ENCODE data around the gene KLF14.

KLF14 gene

GRCh38 chr7:130708766-130709165 is 25.2 kb downstream of the KLF14 start:
- H3K4me1 ChIP-seq: no peaks in the 10 kb centered on the region
- TF ChIP-seq CTCF (IDR thresholded peaks at IDR 0.05): no peak
- peaks cover 0 to 4% (median 0%) of the 10 kb centered on the region in 3 donors for H3K9me3 ChIP-seq
- H3K27ac ChIP-seq: no peak overlapping the region
- intact Hi-C loops (cut with DNase I; ENCODE audit: low total_unique reads): no loop called here
- peaks cover 0 to 14% of the 10 kb centered on the region in 2 donors for H3K27me3 ChIP-seq
- no peaks in the 10 kb centered on the region for H3K36me3 ChIP-seq
- DNase-seq: no peak
- H3K4me3 ChIP-seq: no peak overlapping the region

- intact Hi-C loops (cut with DNase I; ENCODE audit: low total_unique reads): no loop called here
- peaks cover 0 to 4% (median 0%) of the 10 kb centered on the region in 3 donors for H3K9me3 ChIP-seq
- peaks cover 0 to 14% of the 10 kb centered on the region in 2 donors for H3K27me3 ChIP-seq
- no peak for TF ChIP-seq CTCF (IDR thresholded peaks at IDR 0.05)
- no peak overlapping the region for H3K4me3 ChIP-seq
- no peak overlapping the region for H3K27ac ChIP-seq
- no peaks in the 10 kb centered on the region for H3K36me3 ChIP-seq
- DNase-seq: no peak
- H3K4me1 ChIP-seq: no peaks in the 10 kb centered on the region
These were observed 26.0 kb downstream of the KLF14 start for GRCh38 chr7:130708001-130708400.

- no peaks in the 10 kb centered on the region for H3K4me1 ChIP-seq
- no peaks in the 10 kb centered on the region for H3K9me3 ChIP-seq
- DNase-seq: no peak
- no peak for TF ChIP-seq CTCF (IDR thresholded peaks at IDR 0.05)
- H3K27ac ChIP-seq: no peak overlapping the region
- H3K36me3 ChIP-seq: no peaks in the 10 kb centered on the region
- no peak overlapping the region for H3K4me3 ChIP-seq
- no peaks in the 10 kb centered on the region for H3K27me3 ChIP-seq
- intact Hi-C loops (cut with DNase I; ENCODE audit: low total_unique reads): no loop called here
These were observed 30.2 kb downstream of the KLF14 start for GRCh38 chr7:130703851-130704250.

- intact Hi-C loops (cut with DNase I; ENCODE audit: low total_unique reads): no loop called here
- no peaks in the 10 kb centered on the region for H3K9me3 ChIP-seq
- no peak for TF ChIP-seq CTCF (IDR thresholded peaks at IDR 0.05)
- H3K27me3 ChIP-seq: no peaks in the 10 kb centered on the region
- no peak overlapping the region for H3K27ac ChIP-seq
- no peak for DNase-seq
- H3K4me1 ChIP-seq: no peaks in the 10 kb centered on the region
- H3K4me3 ChIP-seq: no peak overlapping the region
- no peaks in the 10 kb centered on the region for H3K36me3 ChIP-seq
These were observed 32.4 kb downstream of the KLF14 start for GRCh38 chr7:130701650-130702049.

GRCh38 chr7:130700760-130701159 is 33.2 kb downstream of the KLF14 start:
- DNase-seq: no peak
- Histone ChIP-seq H3K4me3 (no peak overlapping the region), H3K27me3 (no peaks in the 10 kb centered on the region), H3K9me3 (no peaks in the 10 kb centered on the region), H3K4me1 (no peaks in the 10 kb centered on the region), H3K36me3 (no peaks in the 10 kb centered on the region), H3K27ac (no peak overlapping the region)
- intact Hi-C loops (cut with DNase I; ENCODE audit: low total_unique reads): no loop called here
- no peak for TF ChIP-seq CTCF (IDR thresholded peaks at IDR 0.05)

GRCh38 chr7:130699686-130700085 is 34.3 kb downstream of the KLF14 start:
- no peaks in the 10 kb centered on the region for H3K4me1 ChIP-seq
- DNase-seq: no peak
- no peak for TF ChIP-seq CTCF (IDR thresholded peaks at IDR 0.05)
- no peaks in the 10 kb centered on the region for H3K27me3 ChIP-seq
- H3K4me3 ChIP-seq: no peak overlapping the region
- no peak overlapping the region for H3K27ac ChIP-seq
- intact Hi-C loops (cut with DNase I; ENCODE audit: low total_unique reads): no loop called here
- no peaks in the 10 kb centered on the region for H3K36me3 ChIP-seq
- no peaks in the 10 kb centered on the region for H3K9me3 ChIP-seq

All from tibial artery (tissue), 4 donors.